GM23248 (cell line): ENCODE results near the gene GJC3.

Source experiments
- EZH2 ChIP-seq: fragments of 200-600 bp; sonication (generic); IDR thresholded peaks from 2 replicates; pipeline ENCODE4 v1.6.1; 2018; ENCODE audit warnings: antibody characterized with exemption, mild to moderate bottlenecking; ENCODE audit not compliant: insufficient read depth, poor library complexity, severe bottlenecking
- EZH2phosphoT487 ChIP-seq: fragments of 200-600 bp; sonication (generic); IDR thresholded peaks from 2 replicates; pipeline ENCODE4 v1.6.1; 2018; ENCODE audit warnings: antibody characterized with exemption, moderate library complexity, mild to moderate bottlenecking, low read depth; ENCODE audit not compliant: insufficient read depth

DNA sequence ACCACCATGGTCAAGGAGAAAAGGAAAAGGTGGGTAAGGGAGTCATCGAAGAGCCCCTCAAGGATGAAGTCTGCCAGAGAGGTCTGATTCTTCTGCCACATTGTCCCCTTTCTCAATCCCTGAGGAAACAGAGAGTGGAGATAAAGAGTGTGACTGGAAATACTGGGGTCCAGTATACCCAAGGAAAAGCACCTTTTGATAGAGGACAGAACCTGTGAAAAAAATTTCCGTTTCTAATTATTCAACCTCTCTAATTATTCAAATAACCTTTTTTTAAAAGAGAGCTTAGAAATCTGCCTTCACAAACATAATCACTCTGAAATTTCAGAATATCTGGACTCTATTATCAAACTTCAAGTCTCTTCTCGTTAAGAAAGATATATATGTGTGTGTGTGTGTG is 52.5 kb downstream of the GJC3 start, which contains the start of gene OR2AE1:
- TF ChIP-seq EZH2 = no peak
- TF ChIP-seq EZH2phosphoT487 = no peak
